Germinal center (tissue), 1 donor: ENCODE measurements around the gene IL17RC.
"Not testable (repeated sequence)": the region's sequence is repeated elsewhere in the genome, so short reads cannot be mapped to it uniquely, and the experiment has no call there.

ENCODE experiments used
- DNase-seq: peaks from one replicate; pipeline ENCODE4 v3.0.0; 2012; ENCODE audit warnings: mixed read lengths, low spot score

Gene IL17RC

GRCh38 chr3:9893739-9894138 is 23.2 kb upstream of the IL17RC start:
- no peak for DNase-seq

- not testable (repeated sequence) for DNase-seq
These were observed 21.2 kb upstream of the IL17RC start for GRCh38 chr3:9895715-9896114.

GRCh38 chr3:9896755-9897407 is 20.0 kb upstream of the IL17RC start:
- not testable (repeated sequence) for DNase-seq

GRCh38 chr3:9897408-9898372 is 19.2 kb upstream of the IL17RC start:
- no peak for DNase-seq

GRCh38 chr3:9898467-9899241 is 18.2 kb upstream of the IL17RC start:
- no peak for DNase-seq

- DNase-seq: no peak
These were observed 17.6 kb upstream of the IL17RC start for GRCh38 chr3:9899289-9899791.

GRCh38 chr3:9900965-9901415 is 15.9 kb upstream of the IL17RC start:
- not testable (repeated sequence) for DNase-seq

- no peak for DNase-seq
These were observed 14.9 kb upstream of the IL17RC start for GRCh38 chr3:9901967-9902366.

- DNase-seq: no peak
These were observed 14.3 kb upstream of the IL17RC start, which contains the start of gene IL17RE for GRCh38 chr3:9902372-9903237. TSS of gene IL17RE (plus strand) at chr3:9902848. CDS start at chr3:9902933, 85 bp downstream.

- DNase-seq: no peak
These were observed 13.7 kb upstream of the IL17RC start for GRCh38 chr3:9903238-9903624.

- DNase-seq: no peak
These were observed 13.0 kb upstream of the IL17RC start for GRCh38 chr3:9903904-9904303.

GRCh38 chr3:9906480-9906879 is 10.4 kb upstream of the IL17RC start:
- DNase-seq: no peak

GRCh38 chr3:9908286-9908685 is 8.6 kb upstream of the IL17RC start:
- no peak for DNase-seq

- no peak for DNase-seq
These were observed 7.5 kb upstream of the IL17RC start for GRCh38 chr3:9909221-9910013.

- no peak for DNase-seq
These were observed 5.0 kb upstream of the IL17RC start for GRCh38 chr3:9911863-9912262.

- DNase-seq: no peak
These were observed 4.5 kb upstream of the IL17RC start for GRCh38 chr3:9912294-9912935.

- no peak for DNase-seq
These were observed 3.3 kb upstream of the IL17RC start for GRCh38 chr3:9913601-9914000.

- DNase-seq: no peak
These were observed 2.9 kb upstream of the IL17RC start for GRCh38 chr3:9914011-9914410.

GRCh38 chr3:9914559-9915253 is 2.2 kb upstream of the IL17RC start:
- DNase-seq: no peak
